ENCODE results near the gene RBM4B.

RBM4B gene

GRCh38 chr11:66686801-66687750, 9.4 kb upstream of the RBM4B start:
- no peak for DNase-seq (ENCODE audit: low read depth)

- no peak for DNase-seq (ENCODE audit: low read depth)
Observed at GRCh38 chr11:66686100-66686785, 8.6 kb upstream of the RBM4B start.

GRCh38 chr11:66685276-66686099, 7.8 kb upstream of the RBM4B start:
- DNase-seq (ENCODE audit: low read depth), result no peak

- no peak for DNase-seq (ENCODE audit: low read depth)
Observed at GRCh38 chr11:66684635-66685034, 6.9 kb upstream of the RBM4B start.

- no peak for DNase-seq (ENCODE audit: low read depth)
Observed at GRCh38 chr11:66683877-66684276, 6.2 kb upstream of the RBM4B start.

GRCh38 chr11:66680966-66681645, 3.4 kb upstream of the RBM4B start:
- DNase-seq (ENCODE audit: low read depth), result no peak

GRCh38 chr11:66676931-66677598, 622 bp downstream of the RBM4B start:
- no peak for DNase-seq (ENCODE audit: low read depth)

GRCh38 chr11:66676282-66676919, 1.3 kb downstream of the RBM4B start:
- DNase-seq (ENCODE audit: low read depth), result no peak

- no peak for DNase-seq (ENCODE audit: low read depth)
Observed at GRCh38 chr11:66674964-66675602, 2.6 kb downstream of the RBM4B start.

GRCh38 chr11:66670816-66671215, 6.9 kb downstream of the RBM4B start:
- DNase-seq (ENCODE audit: low read depth), result no peak

- no peak for DNase-seq (ENCODE audit: low read depth)
Observed at GRCh38 chr11:66665369-66665768, 12.3 kb downstream of the RBM4B start.

- DNase-seq (ENCODE audit: low read depth), result no peak
Observed at GRCh38 chr11:66663741-66664296, 13.9 kb downstream of the RBM4B start.

GRCh38 chr11:66659763-66660162, 17.9 kb downstream of the RBM4B start:
- DNase-seq (ENCODE audit: low read depth), result no peak

- no peak for DNase-seq (ENCODE audit: low read depth)
Observed at GRCh38 chr11:66653123-66653522, 24.6 kb downstream of the RBM4B start.

GRCh38 chr11:66652651-66653050, 25.0 kb downstream of the RBM4B start:
- DNase-seq (ENCODE audit: low read depth), result no peak

- no peak for DNase-seq (ENCODE audit: low read depth)
Observed at GRCh38 chr11:66651016-66651415, 26.7 kb downstream of the RBM4B start.

- no peak for DNase-seq (ENCODE audit: low read depth)
Observed at GRCh38 chr11:66649903-66650302, 27.8 kb downstream of the RBM4B start.

- no peak for DNase-seq (ENCODE audit: low read depth)
Observed at GRCh38 chr11:66646828-66647227, 30.9 kb downstream of the RBM4B start.

- no peak for DNase-seq (ENCODE audit: low read depth)
Observed at GRCh38 chr11:66643745-66644437, 33.8 kb downstream of the RBM4B start.
